GM11168 (cell line): ENCODE data around the gene SLC9C2.
"Not testable (repeated sequence)": the region's sequence is repeated elsewhere in the genome, so short reads cannot be mapped to it uniquely, and the experiment has no call there.

Source experiments
- in situ Hi-C: fragments of 300-500 bp; cut with MboI; formaldehyde crosslinking; loops from one replicate; pipeline ENCODE4 v1.12.0; 2022; ENCODE audit warnings: low sequenced_read_pairs; ENCODE audit not compliant: unreplicated experiment

Gene SLC9C2

GRCh38 chr1:173467426-173467825 lies 135.4 kb downstream of the SLC9C2 start:
- in situ Hi-C loops: no loop called here

GRCh38 chr1:173464185-173464584 lies 138.7 kb downstream of the SLC9C2 start:
- in situ Hi-C loops: not testable (repeated sequence)

- in situ Hi-C loops: not testable (repeated sequence)
These were observed 140.2 kb downstream of the SLC9C2 start for GRCh38 chr1:173462666-173463065.

- in situ Hi-C loops: no loop called here
These were observed 143.0 kb downstream of the SLC9C2 start for GRCh38 chr1:173459885-173460284.

- in situ Hi-C loops: no loop called here
These were observed 147.8 kb downstream of the SLC9C2 start for GRCh38 chr1:173454966-173455524.

- in situ Hi-C loops: no loop called here
These were observed 148.9 kb downstream of the SLC9C2 start for GRCh38 chr1:173453982-173454381.

- in situ Hi-C loops: no loop called here
These were observed 150.9 kb downstream of the SLC9C2 start for GRCh38 chr1:173451981-173452380.
